Measurements from ENCODE around the gene S100PBP. TPM values are rescaled to one million over a fixed set of nuclear protein-coding genes. Genes with fewer than 3 reads are reported as not detected.

The S100PBP gene
- total and polyA plus RNA-seq, 2 of the 13 experiments (the other 11 are each of a cell fraction or from before 2014, with no cell fraction given) = 20.4 to 26.1 TPM

- TF ChIP-seq MZF1 (CRISPR knock-in tag; IDR thresholded peaks at IDR 0.05; ENCODE audit: borderline replicate concordance) (no peak), SIN3A (IDR thresholded peaks at IDR 0.05; ENCODE audit: borderline replicate concordance, low read depth, low read length) (no peak), ZNF331 (CRISPR knock-in tag; IDR thresholded peaks at IDR 0.05) (no peak), STAG1 (CRISPR knock-in tag; IDR thresholded peaks at IDR 0.05) (0 out of 2 replicates have a peak, but pooled peaks have one; percentile 11), RXRA (CRISPR knock-in tag; IDR thresholded peaks at IDR 0.05) (0 out of 2 replicates have a peak, but pooled peaks have one; percentile 3), NFYC (CRISPR knock-in tag; IDR thresholded peaks at IDR 0.05) (no peak), SMYD3 (CRISPR knock-in tag; IDR thresholded peaks at IDR 0.05) (no peak), NFIB (CRISPR knock-in tag; IDR thresholded peaks at IDR 0.05; ENCODE audit: borderline replicate concordance) (no peak), ZSCAN22 (CRISPR knock-in tag; IDR thresholded peaks at IDR 0.05) (no peak), KDM6A (CRISPR knock-in tag; IDR thresholded peaks at IDR 0.05; ENCODE audit: low read depth) (no peak), SRSF1 (optimal IDR thresholded peaks at IDR 0.05; ENCODE audit: low read depth, low read length) (peak; percentile 63), ZNF83 (CRISPR knock-in tag; IDR thresholded peaks at IDR 0.05; ENCODE audit: borderline replicate concordance) (no peak), HNF4A (CRISPR knock-in tag; IDR thresholded peaks at IDR 0.05) (no peak)
- TF ChIP-seq, protein P1, sequence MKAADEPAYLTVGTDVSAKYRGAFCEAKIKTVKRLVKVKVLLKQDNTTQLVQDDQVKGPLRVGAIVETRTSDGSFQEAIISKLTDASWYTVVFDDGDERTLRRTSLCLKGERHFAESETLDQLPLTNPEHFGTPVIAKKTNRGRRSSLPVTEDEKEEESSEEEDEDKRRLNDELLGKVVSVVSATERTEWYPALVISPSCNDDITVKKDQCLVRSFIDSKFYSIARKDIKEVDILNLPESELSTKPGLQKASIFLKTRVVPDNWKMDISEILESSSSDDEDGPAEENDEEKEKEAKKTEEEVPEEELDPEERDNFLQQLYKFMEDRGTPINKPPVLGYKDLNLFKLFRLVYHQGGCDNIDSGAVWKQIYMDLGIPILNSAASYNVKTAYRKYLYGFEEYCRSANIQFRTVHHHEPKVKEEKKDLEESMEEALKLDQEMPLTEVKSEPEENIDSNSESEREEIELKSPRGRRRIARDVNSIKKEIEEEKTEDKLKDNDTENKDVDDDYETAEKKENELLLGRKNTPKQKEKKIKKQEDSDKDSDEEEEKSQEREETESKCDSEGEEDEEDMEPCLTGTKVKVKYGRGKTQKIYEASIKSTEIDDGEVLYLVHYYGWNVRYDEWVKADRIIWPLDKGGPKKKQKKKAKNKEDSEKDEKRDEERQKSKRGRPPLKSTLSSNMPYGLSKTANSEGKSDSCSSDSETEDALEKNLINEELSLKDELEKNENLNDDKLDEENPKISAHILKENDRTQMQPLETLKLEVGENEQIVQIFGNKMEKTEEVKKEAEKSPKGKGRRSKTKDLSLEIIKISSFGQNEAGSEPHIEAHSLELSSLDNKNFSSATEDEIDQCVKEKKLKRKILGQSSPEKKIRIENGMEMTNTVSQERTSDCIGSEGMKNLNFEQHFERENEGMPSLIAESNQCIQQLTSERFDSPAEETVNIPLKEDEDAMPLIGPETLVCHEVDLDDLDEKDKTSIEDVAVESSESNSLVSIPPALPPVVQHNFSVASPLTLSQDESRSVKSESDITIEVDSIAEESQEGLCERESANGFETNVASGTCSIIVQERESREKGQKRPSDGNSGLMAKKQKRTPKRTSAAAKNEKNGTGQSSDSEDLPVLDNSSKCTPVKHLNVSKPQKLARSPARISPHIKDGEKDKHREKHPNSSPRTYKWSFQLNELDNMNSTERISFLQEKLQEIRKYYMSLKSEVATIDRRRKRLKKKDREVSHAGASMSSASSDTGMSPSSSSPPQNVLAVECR (CRISPR knock-in tag; IDR thresholded peaks at IDR 0.05; ENCODE audit: borderline replicate concordance) = no peak; the same call in 1 of the 2 replicates
- TF ChIP-seq, protein P2, sequence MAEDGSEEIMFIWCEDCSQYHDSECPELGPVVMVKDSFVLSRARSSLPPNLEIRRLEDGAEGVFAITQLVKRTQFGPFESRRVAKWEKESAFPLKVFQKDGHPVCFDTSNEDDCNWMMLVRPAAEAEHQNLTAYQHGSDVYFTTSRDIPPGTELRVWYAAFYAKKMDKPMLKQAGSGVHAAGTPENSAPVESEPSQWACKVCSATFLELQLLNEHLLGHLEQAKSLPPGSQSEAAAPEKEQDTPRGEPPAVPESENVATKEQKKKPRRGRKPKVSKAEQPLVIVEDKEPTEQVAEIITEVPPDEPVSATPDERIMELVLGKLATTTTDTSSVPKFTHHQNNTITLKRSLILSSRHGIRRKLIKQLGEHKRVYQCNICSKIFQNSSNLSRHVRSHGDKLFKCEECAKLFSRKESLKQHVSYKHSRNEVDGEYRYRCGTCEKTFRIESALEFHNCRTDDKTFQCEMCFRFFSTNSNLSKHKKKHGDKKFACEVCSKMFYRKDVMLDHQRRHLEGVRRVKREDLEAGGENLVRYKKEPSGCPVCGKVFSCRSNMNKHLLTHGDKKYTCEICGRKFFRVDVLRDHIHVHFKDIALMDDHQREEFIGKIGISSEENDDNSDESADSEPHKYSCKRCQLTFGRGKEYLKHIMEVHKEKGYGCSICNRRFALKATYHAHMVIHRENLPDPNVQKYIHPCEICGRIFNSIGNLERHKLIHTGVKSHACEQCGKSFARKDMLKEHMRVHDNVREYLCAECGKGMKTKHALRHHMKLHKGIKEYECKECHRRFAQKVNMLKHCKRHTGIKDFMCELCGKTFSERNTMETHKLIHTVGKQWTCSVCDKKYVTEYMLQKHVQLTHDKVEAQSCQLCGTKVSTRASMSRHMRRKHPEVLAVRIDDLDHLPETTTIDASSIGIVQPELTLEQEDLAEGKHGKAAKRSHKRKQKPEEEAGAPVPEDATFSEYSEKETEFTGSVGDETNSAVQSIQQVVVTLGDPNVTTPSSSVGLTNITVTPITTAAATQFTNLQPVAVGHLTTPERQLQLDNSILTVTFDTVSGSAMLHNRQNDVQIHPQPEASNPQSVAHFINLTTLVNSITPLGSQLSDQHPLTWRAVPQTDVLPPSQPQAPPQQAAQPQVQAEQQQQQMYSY (CRISPR knock-in tag; IDR thresholded peaks at IDR 0.05) = no peak
Measured at GRCh38 chr1:32893198-32894018, 76.0 kb downstream of the S100PBP start (continued).
